Glutamatergic neuron (in vitro differentiated cells): ENCODE measurements around the gene CTAGE1. TPM values are rescaled to one million over a fixed set of nuclear protein-coding genes. Genes with fewer than 3 reads are reported as not detected.

Source experiments
- DNase-seq: peaks from one replicate; pipeline ENCODE4 v3.0.0; 2022
- H3K27ac Mint-ChIP-seq: one replicate; pipeline ENCODE4 v1.8.0; 2020; ENCODE audit warnings: mild to moderate bottlenecking, mixed read lengths, inconsistent platforms; ENCODE audit not compliant: unreplicated experiment
- H3K27me3 Mint-ChIP-seq: one replicate; pipeline ENCODE4 v1.8.0; 2020; ENCODE audit warnings: mild to moderate bottlenecking, moderate library complexity, mixed read lengths, inconsistent platforms; ENCODE audit not compliant: unreplicated experiment
- H3K36me3 Mint-ChIP-seq: one replicate; pipeline ENCODE4 v1.8.0; 2020; ENCODE audit warnings: mild to moderate bottlenecking, mixed read lengths, inconsistent platforms; ENCODE audit not compliant: unreplicated experiment
- H3K4me1 Mint-ChIP-seq: one replicate; pipeline ENCODE4 v1.8.0; 2020; ENCODE audit warnings: mild to moderate bottlenecking, low read depth, mixed read lengths, inconsistent platforms; ENCODE audit not compliant: unreplicated experiment
- H3K4me3 Mint-ChIP-seq: one replicate; pipeline ENCODE4 v1.8.0; 2020; ENCODE audit warnings: mild to moderate bottlenecking, mixed read lengths, inconsistent platforms; ENCODE audit not compliant: unreplicated experiment
- H3K9me3 Mint-ChIP-seq: one replicate; pipeline ENCODE4 v1.8.0; 2020; ENCODE audit warnings: mild to moderate bottlenecking, moderate library complexity, mixed read lengths, inconsistent platforms; ENCODE audit not compliant: unreplicated experiment
- CTCF ChIP-seq: fragments of 200-600 bp; sonication (generic); IDR thresholded peaks from one replicate; pipeline ENCODE4 v1.5.0; 2021; ENCODE audit not compliant: partially characterized antibody, unreplicated experiment
- total RNA-seq: library from RNA; stranded (reverse); fragmentation: NEBNext Ultra II Directional; extraction: Animal tissue kit (Norgen Biotek cat#: 25700); gene quantifications from one replicate; pipeline ENCODE4 v1.2.1, GENCODE V29; 2021; ENCODE audit not compliant: unreplicated experiment

Gene CTAGE1
- total RNA-seq, 1 donor from 2014 or later = not detected

- no peaks in the 10 kb centered on the region for H3K4me1 Mint-ChIP-seq
- DNase-seq = no peak
- no peak for TF ChIP-seq CTCF
These were observed 9.7 kb downstream of the CTAGE1 start for GRCh38 chr18:22408059-22408458.

GRCh38 chr18:22405142-22405541 lies 12.6 kb downstream of the CTAGE1 start:
- no peak for DNase-seq
- Mint-ChIP-seq H3K36me3 (peaks cover 13% of the 10 kb centered on the region), H3K4me3 (no peak overlapping the region), H3K4me1 (peaks cover 2% of the 10 kb centered on the region), H3K27me3 (peaks cover 8% of the 10 kb centered on the region), H3K27ac (no peak overlapping the region), H3K9me3 (peaks cover 1% of the 10 kb centered on the region)
- no peak for TF ChIP-seq CTCF

More at GRCh38 chr18:22408059-22408458, 9.7 kb downstream of the CTAGE1 start:
- Mint-ChIP-seq H3K27me3 (peaks cover 9% of the 10 kb centered on the region), H3K36me3 (peaks cover 13% of the 10 kb centered on the region), H3K4me3 (no peak overlapping the region), H3K9me3 (peaks cover 1% of the 10 kb centered on the region), H3K27ac (no peak overlapping the region)

- peaks cover 8% of the 10 kb centered on the region for H3K36me3 Mint-ChIP-seq
These were observed 13.8 kb downstream of the CTAGE1 start for GRCh38 chr18:22403950-22404349.

GRCh38 chr18:22399949-22400348 lies 17.8 kb downstream of the CTAGE1 start:
- Mint-ChIP-seq H3K27me3 (peaks cover 1% of the 10 kb centered on the region), H3K27ac (no peak overlapping the region), H3K9me3 (no peaks in the 10 kb centered on the region), H3K36me3 (no peaks in the 10 kb centered on the region), H3K4me3 (no peak overlapping the region), H3K4me1 (peaks cover 6% of the 10 kb centered on the region)
- TF ChIP-seq CTCF = no peak
- DNase-seq = no peak

More at GRCh38 chr18:22403950-22404349, 13.8 kb downstream of the CTAGE1 start:
- Mint-ChIP-seq H3K4me3 (no peak overlapping the region), H3K27ac (no peak overlapping the region), H3K9me3 (peaks cover 1% of the 10 kb centered on the region), H3K4me1 (peaks cover 6% of the 10 kb centered on the region), H3K27me3 (peaks cover 8% of the 10 kb centered on the region)
- no peak for TF ChIP-seq CTCF
- DNase-seq = no peak

GRCh38 chr18:22398464-22398863 lies 19.3 kb downstream of the CTAGE1 start:
- Mint-ChIP-seq H3K36me3 (no peaks in the 10 kb centered on the region), H3K27me3 (peaks cover 1% of the 10 kb centered on the region), H3K4me3 (no peak overlapping the region), H3K4me1 (peaks cover 6% of the 10 kb centered on the region), H3K9me3 (no peaks in the 10 kb centered on the region), H3K27ac (no peak overlapping the region)
- DNase-seq = no peak
- no peak for TF ChIP-seq CTCF
